ENCODE data around the gene CREBZF. TPM values are rescaled to one million over a fixed set of nuclear protein-coding genes. Genes with fewer than 3 reads are reported as not detected.
A peak's percentile ranks its signal among the peaks of the same experiment; 100 is the strongest.

The CREBZF gene
- 16.3 and 22.4 TPM in 2 replicates for total RNA-seq

GRCh38 chr11:85664615-85665481 lies at the start of gene CREBZF:
Gene CREBZF, minus strand, starts transcription at chr11:85665129. Its CDS starts 254 bp downstream, at chr11:85664875.
- peak; percentile 96 for DNase-seq (ENCODE audit: low read depth in 2 of 2)

- no peak for DNase-seq (ENCODE audit: low read depth in 2 of 2)
Measured at GRCh38 chr11:85712953-85713352, 48.0 kb upstream of the CREBZF start.

- no peak for DNase-seq (ENCODE audit: low read depth in 2 of 2)
Measured at GRCh38 chr11:85710917-85711316, 46.0 kb upstream of the CREBZF start.

- no peak for DNase-seq (ENCODE audit: low read depth in 2 of 2)
Measured at GRCh38 chr11:85709941-85710702, 45.2 kb upstream of the CREBZF start.

- no peak for DNase-seq (ENCODE audit: low read depth in 2 of 2)
Measured at GRCh38 chr11:85705800-85706199, 40.9 kb upstream of the CREBZF start.

- no peak for DNase-seq (ENCODE audit: low read depth in 2 of 2)
Measured at GRCh38 chr11:85704967-85705366, 40.0 kb upstream of the CREBZF start.

- DNase-seq (ENCODE audit: low read depth in 2 of 2): no peak
Measured at GRCh38 chr11:85699957-85700741, 35.2 kb upstream of the CREBZF start.

- no peak for DNase-seq (ENCODE audit: low read depth in 2 of 2)
Measured at GRCh38 chr11:85698195-85698594, 33.3 kb upstream of the CREBZF start.

- DNase-seq (ENCODE audit: low read depth in 2 of 2): no peak
Measured at GRCh38 chr11:85697747-85698146, 32.8 kb upstream of the CREBZF start.

GRCh38 chr11:85695546-85695945 lies 30.6 kb upstream of the CREBZF start:
- DNase-seq (ENCODE audit: low read depth in 2 of 2): no peak

GRCh38 chr11:85694385-85694980 lies 29.6 kb upstream of the CREBZF start:
- DNase-seq (ENCODE audit: low read depth in 2 of 2): peak; percentile 33 to 60

- peak in 1 of 2 donors; percentile 88 for DNase-seq (ENCODE audit: low read depth in 2 of 2)
Measured at GRCh38 chr11:85685820-85686459, 21.0 kb upstream of the CREBZF start, which contains the start of gene CCDC89. Gene CCDC89, minus strand, starts transcription at chr11:85686195. Its CDS starts 65 bp downstream, at chr11:85686130.

GRCh38 chr11:85685125-85685819 lies 20.3 kb upstream of the CREBZF start:
- no peak for DNase-seq (ENCODE audit: low read depth in 2 of 2)

GRCh38 chr11:85682330-85683305 lies 17.7 kb upstream of the CREBZF start:
- peak; percentile 39 to 48 for DNase-seq (ENCODE audit: low read depth in 2 of 2)

- no peak for DNase-seq (ENCODE audit: low read depth in 2 of 2)
Measured at GRCh38 chr11:85680897-85681296, 16.0 kb upstream of the CREBZF start.

GRCh38 chr11:85679576-85679975 lies 14.6 kb upstream of the CREBZF start:
- DNase-seq (ENCODE audit: low read depth in 2 of 2): no peak

- DNase-seq (ENCODE audit: low read depth in 2 of 2): no peak
Measured at GRCh38 chr11:85673393-85673792, 8.5 kb upstream of the CREBZF start.

- DNase-seq (ENCODE audit: low read depth in 2 of 2): no peak
Measured at GRCh38 chr11:85672105-85672902, 7.4 kb upstream of the CREBZF start.

All from lung microvascular endothelial cell (primary cell).